Measurements from ENCODE around the gene ELP2. TPM values are rescaled to one million over a fixed set of nuclear protein-coding genes. Genes with fewer than 3 reads are reported as not detected.

Gene ELP2
- total and polyA plus RNA-seq, 9 of the 15 experiments (the other 6 are each of a cell fraction or from before 2014, with no cell fraction given), result 76.8 to 192 (median 140) TPM

DNA sequence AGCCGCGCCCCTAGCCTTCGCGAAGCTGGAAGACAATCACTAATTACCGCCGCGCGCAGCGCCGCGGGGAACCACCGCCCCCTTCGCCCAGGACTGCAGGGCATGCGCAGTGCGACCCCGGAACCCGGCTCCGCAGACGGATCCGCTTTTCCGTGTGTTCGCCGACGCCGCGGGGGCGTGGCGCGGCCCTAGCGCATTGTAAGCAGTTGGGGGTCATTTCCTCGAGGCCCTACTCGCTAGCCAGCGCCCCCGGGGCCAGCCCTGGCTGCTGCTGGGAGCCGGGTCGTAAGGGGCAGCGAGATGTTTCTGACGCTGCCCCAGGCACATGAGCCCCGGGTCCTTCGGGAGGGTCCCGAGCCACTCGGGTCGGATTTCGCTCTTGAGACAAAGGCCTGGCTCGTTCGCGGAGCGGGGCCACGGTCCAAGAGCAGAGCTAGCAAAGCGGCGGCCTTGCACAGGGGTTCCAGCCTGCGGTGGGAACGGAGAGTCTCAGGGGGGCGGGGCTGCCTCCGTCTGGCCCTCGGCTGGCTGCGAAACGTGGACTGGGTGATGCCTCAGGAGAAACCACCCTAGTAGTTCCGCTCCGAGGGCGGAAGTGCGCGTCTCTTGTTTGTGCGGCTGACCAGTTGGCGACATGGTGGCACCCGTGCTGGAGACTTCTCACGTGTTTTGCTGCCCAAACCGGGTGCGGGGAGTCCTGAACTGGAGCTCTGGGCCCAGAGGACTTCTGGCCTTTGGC lies at the start of gene ELP2, which contains the start of gene SLC39A6 (continued):
- TF ChIP-seq SP1 (CRISPR knock-in tag; IDR thresholded peaks at IDR 0.05) (peak; percentile 95), EHMT2 (IDR thresholded peaks at IDR 0.05) (no peak), RCOR1 (IDR thresholded peaks at IDR 0.05; ENCODE audit: borderline replicate concordance in 1 of 2, low read depth in 2 of 2, low read length in 2 of 2) (peak in 1 of 2 experiments; percentile 51; a peak in 2 of 4 replicates), ZNF282 (CRISPR knock-in tag; IDR thresholded peaks at IDR 0.05) (no peak), RBFOX2 (IDR thresholded peaks at IDR 0.05; ENCODE audit: low read depth, low read length) (peak; percentile 96), PRPF4 (IDR thresholded peaks at IDR 0.05; ENCODE audit: insufficient read depth, low read depth, low read length, poor library complexity, severe bottlenecking) (peak; percentile 49), TEAD4 (IDR thresholded peaks at IDR 0.05; ENCODE audit: low read length) (0 out of 2 replicates have a peak, but pooled peaks have one; percentile 7), TEAD4 (CRISPR knock-in tag; IDR thresholded peaks at IDR 0.05; ENCODE audit: borderline replicate concordance) (no peak), MCM5 (IDR thresholded peaks at IDR 0.05; ENCODE audit: low read depth) (no peak), ETV1 (tag; conservative IDR thresholded peaks at IDR 0.05; ENCODE audit: low read depth) (peak; percentile 87), TRIM28 (IDR thresholded peaks at IDR 0.05) (peak; percentile 53; the same call in 1 of the 2 replicates), JUNB (CRISPR knock-in tag; conservative IDR thresholded peaks at IDR 0.05) (no peak)
- TF ChIP-seq, protein P1, sequence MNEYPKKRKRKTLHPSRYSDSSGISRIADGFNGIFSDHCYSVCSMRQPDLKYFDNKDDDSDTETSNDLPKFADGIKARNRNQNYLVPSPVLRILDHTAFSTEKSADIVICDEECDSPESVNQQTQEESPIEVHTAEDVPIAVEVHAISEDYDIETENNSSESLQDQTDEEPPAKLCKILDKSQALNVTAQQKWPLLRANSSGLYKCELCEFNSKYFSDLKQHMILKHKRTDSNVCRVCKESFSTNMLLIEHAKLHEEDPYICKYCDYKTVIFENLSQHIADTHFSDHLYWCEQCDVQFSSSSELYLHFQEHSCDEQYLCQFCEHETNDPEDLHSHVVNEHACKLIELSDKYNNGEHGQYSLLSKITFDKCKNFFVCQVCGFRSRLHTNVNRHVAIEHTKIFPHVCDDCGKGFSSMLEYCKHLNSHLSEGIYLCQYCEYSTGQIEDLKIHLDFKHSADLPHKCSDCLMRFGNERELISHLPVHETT (CRISPR knock-in tag; conservative IDR thresholded peaks at IDR 0.05 in 1 of 2, IDR thresholded peaks at IDR 0.05 in 1 of 2), result peak in 1 of 2 experiments; percentile 57; a peak in 1 of 4 replicates
- TF ChIP-seq, protein P2, sequence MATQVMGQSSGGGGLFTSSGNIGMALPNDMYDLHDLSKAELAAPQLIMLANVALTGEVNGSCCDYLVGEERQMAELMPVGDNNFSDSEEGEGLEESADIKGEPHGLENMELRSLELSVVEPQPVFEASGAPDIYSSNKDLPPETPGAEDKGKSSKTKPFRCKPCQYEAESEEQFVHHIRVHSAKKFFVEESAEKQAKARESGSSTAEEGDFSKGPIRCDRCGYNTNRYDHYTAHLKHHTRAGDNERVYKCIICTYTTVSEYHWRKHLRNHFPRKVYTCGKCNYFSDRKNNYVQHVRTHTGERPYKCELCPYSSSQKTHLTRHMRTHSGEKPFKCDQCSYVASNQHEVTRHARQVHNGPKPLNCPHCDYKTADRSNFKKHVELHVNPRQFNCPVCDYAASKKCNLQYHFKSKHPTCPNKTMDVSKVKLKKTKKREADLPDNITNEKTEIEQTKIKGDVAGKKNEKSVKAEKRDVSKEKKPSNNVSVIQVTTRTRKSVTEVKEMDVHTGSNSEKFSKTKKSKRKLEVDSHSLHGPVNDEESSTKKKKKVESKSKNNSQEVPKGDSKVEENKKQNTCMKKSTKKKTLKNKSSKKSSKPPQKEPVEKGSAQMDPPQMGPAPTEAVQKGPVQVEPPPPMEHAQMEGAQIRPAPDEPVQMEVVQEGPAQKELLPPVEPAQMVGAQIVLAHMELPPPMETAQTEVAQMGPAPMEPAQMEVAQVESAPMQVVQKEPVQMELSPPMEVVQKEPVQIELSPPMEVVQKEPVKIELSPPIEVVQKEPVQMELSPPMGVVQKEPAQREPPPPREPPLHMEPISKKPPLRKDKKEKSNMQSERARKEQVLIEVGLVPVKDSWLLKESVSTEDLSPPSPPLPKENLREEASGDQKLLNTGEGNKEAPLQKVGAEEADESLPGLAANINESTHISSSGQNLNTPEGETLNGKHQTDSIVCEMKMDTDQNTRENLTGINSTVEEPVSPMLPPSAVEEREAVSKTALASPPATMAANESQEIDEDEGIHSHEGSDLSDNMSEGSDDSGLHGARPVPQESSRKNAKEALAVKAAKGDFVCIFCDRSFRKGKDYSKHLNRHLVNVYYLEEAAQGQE (IDR thresholded peaks at IDR 0.05; ENCODE audit: borderline replicate concordance), result no peak
- TF ChIP-seq, protein P2 (CRISPR knock-in tag; IDR thresholded peaks at IDR 0.05; ENCODE audit: low read depth), result 0 out of 2 replicates have a peak, but pooled peaks have one; percentile 34
- TF ChIP-seq, protein P3, sequence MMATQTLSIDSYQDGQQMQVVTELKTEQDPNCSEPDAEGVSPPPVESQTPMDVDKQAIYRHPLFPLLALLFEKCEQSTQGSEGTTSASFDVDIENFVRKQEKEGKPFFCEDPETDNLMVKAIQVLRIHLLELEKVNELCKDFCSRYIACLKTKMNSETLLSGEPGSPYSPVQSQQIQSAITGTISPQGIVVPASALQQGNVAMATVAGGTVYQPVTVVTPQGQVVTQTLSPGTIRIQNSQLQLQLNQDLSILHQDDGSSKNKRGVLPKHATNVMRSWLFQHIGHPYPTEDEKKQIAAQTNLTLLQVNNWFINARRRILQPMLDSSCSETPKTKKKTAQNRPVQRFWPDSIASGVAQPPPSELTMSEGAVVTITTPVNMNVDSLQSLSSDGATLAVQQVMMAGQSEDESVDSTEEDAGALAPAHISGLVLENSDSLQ (IDR thresholded peaks at IDR 0.05), result peak; percentile 41
- TF ChIP-seq, protein P4, sequence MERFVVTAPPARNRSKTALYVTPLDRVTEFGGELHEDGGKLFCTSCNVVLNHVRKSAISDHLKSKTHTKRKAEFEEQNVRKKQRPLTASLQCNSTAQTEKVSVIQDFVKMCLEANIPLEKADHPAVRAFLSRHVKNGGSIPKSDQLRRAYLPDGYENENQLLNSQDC (CRISPR knock-in tag; IDR thresholded peaks at IDR 0.05), result 0 out of 2 replicates have a peak, but pooled peaks have one; percentile 55

Data from K562 (cell line).